Smooth muscle cell (in vitro differentiated cells): ENCODE data around the gene SLC40A1. TPM values are rescaled to one million over a fixed set of nuclear protein-coding genes. Genes with fewer than 3 reads are reported as not detected.

Experiments
- DNase-seq: peaks from one replicate; lab custom pipeline; 2025; ENCODE audit not compliant: unreplicated experiment; lab: John Stamatoyannopoulos, UW
- H2AFZ ChIP-seq: fragments of 200-600 bp; sonication (generic); 2 replicates; pipeline ENCODE4 v1.6.0; 2016; ENCODE audit warnings: antibody characterized with exemption, low read depth, mild to moderate bottlenecking
- H3F3A ChIP-seq: fragments of 200-600 bp; sonication (generic); 2 replicates; pipeline ENCODE4 v1.6.0; 2017; ENCODE audit warnings: antibody characterized with exemption, low read depth
- H3K27ac ChIP-seq: fragments of 200-600 bp; sonication (generic); 2 replicates; pipeline ENCODE4 v1.5.1; 2016; ENCODE audit warnings: low read depth, mild to moderate bottlenecking
- H3K27me3 ChIP-seq: fragments of 200-600 bp; sonication (generic); 2 replicates; pipeline ENCODE4 v1.6.1; 2016; ENCODE audit warnings: low read depth, mild to moderate bottlenecking
- H3K36me3 ChIP-seq: fragments of 200-600 bp; sonication (generic); 2 replicates; pipeline ENCODE4 v1.5.1; 2016; ENCODE audit warnings: low read depth
- H3K4me1 ChIP-seq: fragments of 200-600 bp; sonication (generic); 2 replicates; pipeline ENCODE4 v1.5.1; 2016; ENCODE audit warnings: low read depth
- H3K4me2 ChIP-seq: fragments of 200-600 bp; sonication (generic); 2 replicates; pipeline ENCODE4 v1.6.0; 2016; ENCODE audit warnings: mild to moderate bottlenecking
- H3K4me3 ChIP-seq: fragments of 200-600 bp; sonication (generic); 2 replicates; pipeline ENCODE4 v1.5.1; 2016; ENCODE audit warnings: mild to moderate bottlenecking
- H3K79me2 ChIP-seq: fragments of 200-600 bp; sonication (generic); 2 replicates; pipeline ENCODE4 v1.6.0; 2016; ENCODE audit warnings: low read depth, mild to moderate bottlenecking
- H3K9ac ChIP-seq: fragments of 200-600 bp; sonication (generic); 2 replicates; pipeline ENCODE4 v1.6.0; 2016; ENCODE audit warnings: low read depth
- H3K9me3 ChIP-seq: fragments of 200-600 bp; sonication (generic); replicated peaks from 2 replicates; pipeline ENCODE4 v1.5.1; 2016; ENCODE audit warnings: low read depth
- H4K20me1 ChIP-seq: fragments of 200-600 bp; sonication (generic); 2 replicates; pipeline ENCODE4 v1.6.0; 2016; ENCODE audit warnings: low read depth
- WGBS: methylation state at CpG from one replicate; pipeline ENCODE4 v1.1.7; 2016; ENCODE audit warnings: low lambda C conversion rate; 5-methylcytosine and 5-hydroxymethylcytosine counted together
- polyA plus RNA-seq: library from polyadenylated mRNA; unstranded; fragments of >200 nt; fragmentation: Nextera tagmentation; extraction: Ambion mirVana; gene quantifications from 2 replicates; pipeline ENCODE4 v1.2.1, GENCODE V29; 2016
- total RNA-seq: library from RNA; depleted of rRNA; stranded (reverse); fragments of >200 nt; gene quantifications from 2 replicates; pipeline ENCODE4 v1.2.3, GENCODE V29; 2014
- TF ChIP-seq, protein P1 (sequence below): fragments of 200-600 bp; sonication (generic); IDR thresholded peaks from 2 replicates; pipeline ENCODE4 v1.5.1; 2017; ENCODE audit warnings: borderline replicate concordance, mild to moderate bottlenecking, antibody characterized with exemption; ENCODE audit not compliant: insufficient read depth, poor library complexity, severe bottlenecking

SLC40A1 gene
- total and polyA plus RNA-seq, 2 experiments from 2014 or later: 8.7 to 10.5 TPM

DNA sequence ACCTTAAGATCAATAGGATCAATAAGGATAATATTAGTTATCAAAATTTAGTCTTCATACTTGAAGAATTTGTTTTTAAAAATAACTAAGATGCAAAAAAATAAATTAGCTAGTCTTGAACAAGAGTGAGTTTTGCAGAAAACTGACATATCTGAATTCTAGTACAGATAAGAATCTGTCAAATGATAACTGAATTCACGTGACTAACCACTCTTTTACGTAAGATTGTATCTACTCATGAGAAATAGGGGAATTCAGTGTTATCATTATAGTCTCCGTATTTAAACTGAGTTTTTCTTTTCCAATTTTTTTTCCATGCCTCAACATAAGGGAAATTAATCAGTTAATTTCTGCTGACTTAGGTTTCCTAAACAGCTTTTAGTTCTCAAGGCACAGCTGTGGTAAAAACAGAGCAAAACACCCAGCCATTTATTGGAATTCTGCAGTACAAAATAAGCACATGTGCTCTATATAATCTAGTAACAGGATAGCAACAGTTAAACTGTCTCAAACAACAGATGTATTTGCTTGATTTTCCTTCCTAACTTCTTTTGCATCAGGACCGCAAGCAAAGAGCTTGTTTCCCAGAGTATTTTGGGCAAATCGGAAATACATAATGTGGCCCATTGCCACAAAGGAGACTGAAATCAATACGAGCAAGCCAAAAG, 19.1 kb downstream of the SLC40A1 start:
- 67% methylated on average over 6 of the region's 6 CpGs for WGBS
- no peak overlapping the region for H2AFZ ChIP-seq
- no peak overlapping the region for H3K4me3 ChIP-seq
- DNase-seq: no peak
- no peaks in the 10 kb centered on the region for H3K36me3 ChIP-seq
- H3K27me3 ChIP-seq: no peaks in the 10 kb centered on the region
- H3F3A ChIP-seq: no peaks in the 10 kb centered on the region
- H3K27ac ChIP-seq: no peak overlapping the region
- H4K20me1 ChIP-seq: no peaks in the 10 kb centered on the region
- TF ChIP-seq, protein P1, sequence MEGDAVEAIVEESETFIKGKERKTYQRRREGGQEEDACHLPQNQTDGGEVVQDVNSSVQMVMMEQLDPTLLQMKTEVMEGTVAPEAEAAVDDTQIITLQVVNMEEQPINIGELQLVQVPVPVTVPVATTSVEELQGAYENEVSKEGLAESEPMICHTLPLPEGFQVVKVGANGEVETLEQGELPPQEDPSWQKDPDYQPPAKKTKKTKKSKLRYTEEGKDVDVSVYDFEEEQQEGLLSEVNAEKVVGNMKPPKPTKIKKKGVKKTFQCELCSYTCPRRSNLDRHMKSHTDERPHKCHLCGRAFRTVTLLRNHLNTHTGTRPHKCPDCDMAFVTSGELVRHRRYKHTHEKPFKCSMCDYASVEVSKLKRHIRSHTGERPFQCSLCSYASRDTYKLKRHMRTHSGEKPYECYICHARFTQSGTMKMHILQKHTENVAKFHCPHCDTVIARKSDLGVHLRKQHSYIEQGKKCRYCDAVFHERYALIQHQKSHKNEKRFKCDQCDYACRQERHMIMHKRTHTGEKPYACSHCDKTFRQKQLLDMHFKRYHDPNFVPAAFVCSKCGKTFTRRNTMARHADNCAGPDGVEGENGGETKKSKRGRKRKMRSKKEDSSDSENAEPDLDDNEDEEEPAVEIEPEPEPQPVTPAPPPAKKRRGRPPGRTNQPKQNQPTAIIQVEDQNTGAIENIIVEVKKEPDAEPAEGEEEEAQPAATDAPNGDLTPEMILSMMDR: no peak
- no peaks in the 10 kb centered on the region for H3K79me2 ChIP-seq
- H3K4me1 ChIP-seq: no peaks in the 10 kb centered on the region
- H3K4me2 ChIP-seq: no peak overlapping the region
- no peak overlapping the region for H3K9ac ChIP-seq
- H3K9me3 ChIP-seq: no peaks in the 10 kb centered on the region

DNA sequence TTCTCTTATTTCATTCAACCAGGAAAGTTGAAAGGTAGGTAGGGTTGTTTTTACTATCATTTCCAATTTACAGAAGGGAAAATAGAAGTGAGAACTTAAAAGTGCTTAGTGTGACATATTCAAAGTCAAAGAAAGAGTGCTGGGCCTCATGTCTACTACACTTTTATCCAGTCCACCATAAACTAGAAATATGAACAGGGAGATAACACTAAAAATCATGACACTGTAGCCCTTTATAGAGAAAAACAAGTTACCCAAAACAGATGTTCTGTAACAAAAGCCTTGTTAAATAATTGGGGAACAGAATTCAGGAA, 20.4 kb downstream of the SLC40A1 start:
- no peaks in the 10 kb centered on the region for H3K9me3 ChIP-seq
- H2AFZ ChIP-seq: no peak overlapping the region
- H3F3A ChIP-seq: no peaks in the 10 kb centered on the region
- no peaks in the 10 kb centered on the region for H3K36me3 ChIP-seq
- no peaks in the 10 kb centered on the region for H3K27me3 ChIP-seq
- no peaks in the 10 kb centered on the region for H3K4me1 ChIP-seq
- TF ChIP-seq, protein P1: no peak
- no peak overlapping the region for H3K27ac ChIP-seq
- no peak overlapping the region for H3K4me2 ChIP-seq
- no peaks in the 10 kb centered on the region for H4K20me1 ChIP-seq
- no peak for DNase-seq
- no peak overlapping the region for H3K9ac ChIP-seq
- H3K79me2 ChIP-seq: no peaks in the 10 kb centered on the region
- no peak overlapping the region for H3K4me3 ChIP-seq

DNA sequence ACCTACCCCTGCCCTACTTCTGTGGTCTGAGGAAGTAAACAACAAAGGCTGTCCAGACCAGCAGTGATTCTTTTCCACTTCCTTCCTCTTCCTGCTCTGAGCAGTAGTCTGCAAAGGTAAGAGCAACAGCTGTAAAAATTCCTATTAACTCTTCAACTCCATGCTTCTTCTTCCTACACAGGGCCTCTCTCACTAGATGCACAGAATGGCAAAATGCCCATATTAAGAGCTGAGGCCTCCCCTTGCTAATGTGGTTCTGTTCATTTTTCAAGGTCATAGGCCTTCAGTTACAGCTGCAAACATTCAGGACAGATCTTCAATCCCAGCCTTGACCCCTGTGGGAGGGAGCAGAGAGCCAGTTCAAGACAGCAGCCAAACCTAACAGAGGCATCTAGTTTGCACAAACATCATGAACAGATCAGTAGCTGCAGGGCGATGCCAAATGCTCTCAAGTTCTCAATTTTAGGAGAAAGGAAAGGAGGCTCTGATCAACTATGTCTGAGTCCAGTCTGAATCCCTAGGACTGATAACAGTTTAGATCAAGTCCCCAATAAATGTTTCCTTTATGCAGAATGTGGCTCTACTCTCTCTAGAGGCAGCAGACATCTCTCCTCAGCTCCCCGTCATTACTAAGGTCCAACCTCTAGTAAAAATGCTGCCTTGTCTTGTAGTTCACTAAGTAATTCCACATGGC, 20.9 kb downstream of the SLC40A1 start:
- Histone ChIP-seq H3K79me2 (no peaks in the 10 kb centered on the region), H2AFZ (peak overlapping the region; percentile 31), H3K9me3 (no peaks in the 10 kb centered on the region), H3K36me3 (no peaks in the 10 kb centered on the region), H3K9ac (no peak overlapping the region), H3K4me3 (no peak overlapping the region), H3F3A (no peaks in the 10 kb centered on the region), H4K20me1 (no peaks in the 10 kb centered on the region), H3K27me3 (no peaks in the 10 kb centered on the region), H3K4me2 (no peak overlapping the region), H3K27ac (no peak overlapping the region), H3K4me1 (no peaks in the 10 kb centered on the region)
- TF ChIP-seq, protein P1: no peak
- WGBS: 62% methylated on average over 2 of the region's 2 CpGs
- DNase-seq: no peak
